GM23248 (cell line): ENCODE measurements around the gene ARID5B. TPM values are rescaled to one million over a fixed set of nuclear protein-coding genes. Genes with fewer than 3 reads are reported as not detected.

Experiments used
- DNase-seq: peaks from one replicate; pipeline ENCODE4 v3.0.0-alpha.2; 2015
- H2AFZ ChIP-seq: fragments of 200-600 bp; sonication (generic); 2 replicates; pipeline ENCODE4 v1.6.1; 2016; ENCODE audit warnings: antibody characterized with exemption
- H3F3A ChIP-seq: fragments of 200-600 bp; sonication (generic); 2 replicates; pipeline ENCODE4 v1.6.1; 2016; ENCODE audit warnings: mild to moderate bottlenecking, antibody characterized with exemption, mixed run types; ENCODE audit not compliant: insufficient read depth
- H3K27ac ChIP-seq: fragments of 200-600 bp; sonication (generic); 2 replicates; pipeline ENCODE4 v1.5.1; 2016; ENCODE audit warnings: mild to moderate bottlenecking
- H3K27me3 ChIP-seq: fragments of 200-600 bp; sonication (generic); replicated peaks from 2 replicates; pipeline ENCODE4 v1.6.1; 2016; ENCODE audit warnings: mild to moderate bottlenecking; ENCODE audit not compliant: insufficient read depth
- H3K36me3 ChIP-seq: fragments of 200-600 bp; sonication (generic); 2 replicates; pipeline ENCODE4 v1.6.1; 2016; ENCODE audit warnings: low read depth, mild to moderate bottlenecking
- H3K4me1 ChIP-seq: fragments of 200-600 bp; sonication (generic); 2 replicates; pipeline ENCODE4 v1.6.1; 2016; ENCODE audit warnings: mild to moderate bottlenecking; ENCODE audit not compliant: insufficient read depth
- H3K4me2 ChIP-seq: fragments of 200-600 bp; sonication (generic); one replicate; pipeline ENCODE4 v1.6.1; 2016; ENCODE audit warnings: mild to moderate bottlenecking; ENCODE audit not compliant: unreplicated experiment
- H3K4me3 ChIP-seq: fragments of 200-600 bp; sonication (generic); 2 replicates; pipeline ENCODE4 v1.5.1; 2016; ENCODE audit warnings: mild to moderate bottlenecking
- H3K79me2 ChIP-seq: fragments of 200-600 bp; sonication (generic); 2 replicates; pipeline ENCODE4 v1.6.1; 2016; ENCODE audit warnings: mild to moderate bottlenecking; ENCODE audit not compliant: insufficient read depth
- H3K9ac ChIP-seq: fragments of 200-600 bp; sonication (generic); 2 replicates; pipeline ENCODE4 v1.6.1; 2016; ENCODE audit warnings: mild to moderate bottlenecking
- H3K9me2 ChIP-seq: fragments of 200-600 bp; sonication (generic); 2 replicates; pipeline ENCODE4 v1.6.1; 2016; ENCODE audit warnings: mixed run types, mild to moderate bottlenecking, moderate library complexity; ENCODE audit not compliant: insufficient read depth
- H3K9me3 ChIP-seq: fragments of 200-600 bp; sonication (generic); one replicate; pipeline ENCODE4 v1.6.1; 2017; ENCODE audit warnings: low read depth
- H4K20me1 ChIP-seq: fragments of 200-600 bp; sonication (generic); 2 replicates; pipeline ENCODE4 v1.6.0; 2016; ENCODE audit not compliant: insufficient read depth
- EZH2 ChIP-seq: fragments of 200-600 bp; sonication (generic); IDR thresholded peaks from 2 replicates; pipeline ENCODE4 v1.6.1; 2018; ENCODE audit warnings: antibody characterized with exemption, mild to moderate bottlenecking; ENCODE audit not compliant: insufficient read depth, poor library complexity, severe bottlenecking
- EZH2phosphoT487 ChIP-seq: fragments of 200-600 bp; sonication (generic); IDR thresholded peaks from 2 replicates; pipeline ENCODE4 v1.6.1; 2018; ENCODE audit warnings: antibody characterized with exemption, moderate library complexity, mild to moderate bottlenecking, low read depth; ENCODE audit not compliant: insufficient read depth
- WGBS, 2 experiments: methylation state at CpG; one replicate each; pipeline ENCODE4 v1.1.6; 2015 to 2017; ENCODE audit warnings: low lambda C conversion rate in 2 of 2, low coverage in 1 of 2; ENCODE audit errors: missing lambda C conversion rate in 2 of 2; 5-methylcytosine and 5-hydroxymethylcytosine counted together
- in situ Hi-C: fragments of 300-500 bp; cut with MboI; formaldehyde crosslinking; loops from 2 replicates; pipeline ENCODE4 v1.15.0; 2020
- polyA plus RNA-seq: library from polyadenylated mRNA; unstranded; fragments of >200 nt; fragmentation: Nextera tagmentation; extraction: Ambion mirVana; gene quantifications from 2 replicates; pipeline ENCODE4 v1.2.1, GENCODE V29; 2016
- total RNA-seq: library from RNA; depleted of rRNA; stranded (reverse); fragments of >200 nt; shearing (Covaris generic); gene quantifications from 2 replicates; pipeline ENCODE4 v1.2.3, GENCODE V29; 2014

The ARID5B gene
- total and polyA plus RNA-seq, 2 experiments from 2014 or later: 56.7 to 78.8 TPM

GRCh38 chr10:62098278-62099121, 197.0 kb downstream of the ARID5B start:
- no peak overlapping the region for H3K9ac ChIP-seq
- in situ Hi-C loops: no loop called here
- H3K79me2 ChIP-seq: peaks cover 12% of the 10 kb centered on the region; the same call in 1 of the 2 replicates
- H3K9me2 ChIP-seq: no peaks in the 10 kb centered on the region
- H3K4me2 ChIP-seq: no peak overlapping the region
- H3K9me3 ChIP-seq: no peaks in the 10 kb centered on the region
- H3K4me1 ChIP-seq: peaks cover 38% of the 10 kb centered on the region
- H4K20me1 ChIP-seq: no peaks in the 10 kb centered on the region
- H3K27me3 ChIP-seq: no peaks in the 10 kb centered on the region
- peaks cover 79% of the 10 kb centered on the region for H3F3A ChIP-seq
- no peak for DNase-seq
- TF ChIP-seq EZH2: no peak
- no peak for TF ChIP-seq EZH2phosphoT487
- H3K4me3 ChIP-seq: no peak overlapping the region
- H3K27ac ChIP-seq: no peak overlapping the region
- peaks cover 19% of the 10 kb centered on the region; the same call in 1 of the 2 replicates for H3K36me3 ChIP-seq
- 88 to 89% methylated on average over 14 of the region's 14 CpGs for WGBS, 2 experiments
- no peak overlapping the region for H2AFZ ChIP-seq

DNA sequence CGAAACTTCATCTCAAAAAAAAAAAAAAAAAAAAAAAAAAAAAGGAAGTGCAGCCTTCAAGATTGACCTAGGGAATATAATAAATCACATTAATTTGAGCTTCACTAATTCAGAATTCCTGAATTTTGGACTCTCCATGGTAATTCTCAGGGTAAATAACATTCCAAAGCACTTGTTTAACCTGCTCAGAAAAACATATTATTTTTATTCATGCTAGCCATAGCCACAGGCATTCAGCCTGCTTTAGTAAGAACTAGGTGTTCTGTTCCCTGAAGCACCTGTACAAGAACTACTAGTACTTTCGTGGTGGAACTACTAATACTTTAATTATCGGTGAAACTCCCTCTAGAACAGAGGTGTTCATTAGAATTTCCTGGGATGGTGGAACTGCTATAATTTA, 197.8 kb downstream of the ARID5B start:
- no peak for DNase-seq
- no peaks in the 10 kb centered on the region for H3K9me2 ChIP-seq
- no peak overlapping the region for H3K4me3 ChIP-seq
- H3K4me1 ChIP-seq: peaks cover 30% of the 10 kb centered on the region
- H3F3A ChIP-seq: peaks cover 71% of the 10 kb centered on the region
- in situ Hi-C loops: no loop called here
- no peak overlapping the region for H2AFZ ChIP-seq
- peaks cover 11% of the 10 kb centered on the region; the same call in 1 of the 2 replicates for H3K79me2 ChIP-seq
- no peak overlapping the region for H3K4me2 ChIP-seq
- H3K9me3 ChIP-seq: no peaks in the 10 kb centered on the region
- 91 to 93% methylated on average over 3 of the region's 3 CpGs for WGBS, 2 experiments
- H3K36me3 ChIP-seq: peaks cover 17% of the 10 kb centered on the region; the same call in 1 of the 2 replicates
- H3K27me3 ChIP-seq: no peaks in the 10 kb centered on the region
- H3K27ac ChIP-seq: no peak overlapping the region
- H4K20me1 ChIP-seq: no peaks in the 10 kb centered on the region
- no peak overlapping the region for H3K9ac ChIP-seq
- TF ChIP-seq EZH2phosphoT487 (no peak), EZH2 (no peak)

GRCh38 chr10:62103857-62104256, 202.4 kb downstream of the ARID5B start:
- H3K9ac ChIP-seq: no peak overlapping the region
- no peak for TF ChIP-seq EZH2phosphoT487
- no peak for TF ChIP-seq EZH2
- H3F3A ChIP-seq: peaks cover 29% of the 10 kb centered on the region
- H3K36me3 ChIP-seq: no peaks in the 10 kb centered on the region
- H4K20me1 ChIP-seq: no peaks in the 10 kb centered on the region
- H3K9me2 ChIP-seq: no peaks in the 10 kb centered on the region
- DNase-seq: no peak
- no peak overlapping the region for H3K4me2 ChIP-seq
- no peaks in the 10 kb centered on the region for H3K27me3 ChIP-seq
- H3K4me1 ChIP-seq: no peaks in the 10 kb centered on the region
- no peak overlapping the region for H3K4me3 ChIP-seq
- H3K27ac ChIP-seq: no peak overlapping the region
- no peaks in the 10 kb centered on the region for H3K9me3 ChIP-seq
- H3K79me2 ChIP-seq: no peaks in the 10 kb centered on the region
- in situ Hi-C loops: no loop called here
- no peak overlapping the region for H2AFZ ChIP-seq
- 93 to 97% methylated on average over 9 of the region's 9 CpGs for WGBS, 2 experiments

- in situ Hi-C loops: no loop called here
- H4K20me1 ChIP-seq: no peaks in the 10 kb centered on the region
Measured at GRCh38 chr10:62106929-62107519, 205.5 kb downstream of the ARID5B start.

More at GRCh38 chr10:62106929-62107519, 205.5 kb downstream of the ARID5B start:
- no peaks in the 10 kb centered on the region for H3K27me3 ChIP-seq
- DNase-seq: no peak
- H3K4me1 ChIP-seq: no peaks in the 10 kb centered on the region
- H3K9me3 ChIP-seq: no peaks in the 10 kb centered on the region
- H3K4me3 ChIP-seq: no peak overlapping the region
- H3K36me3 ChIP-seq: no peaks in the 10 kb centered on the region
- H3K27ac ChIP-seq: no peak overlapping the region
- H3K4me2 ChIP-seq: no peak overlapping the region
- no peak overlapping the region for H3K9ac ChIP-seq
- H3K79me2 ChIP-seq: no peaks in the 10 kb centered on the region
- TF ChIP-seq EZH2phosphoT487 (no peak), EZH2 (no peak)
- no peak overlapping the region for H2AFZ ChIP-seq
- peaks cover 5% of the 10 kb centered on the region; the same call in 1 of the 2 replicates for H3F3A ChIP-seq
- H3K9me2 ChIP-seq: no peaks in the 10 kb centered on the region
